ENCODE measurements around the gene DPP8.
"Not testable (repeated sequence)": the region's sequence is repeated elsewhere in the genome, so short reads cannot be mapped to it uniquely, and the experiment has no call there.

Gene DPP8

DNA sequence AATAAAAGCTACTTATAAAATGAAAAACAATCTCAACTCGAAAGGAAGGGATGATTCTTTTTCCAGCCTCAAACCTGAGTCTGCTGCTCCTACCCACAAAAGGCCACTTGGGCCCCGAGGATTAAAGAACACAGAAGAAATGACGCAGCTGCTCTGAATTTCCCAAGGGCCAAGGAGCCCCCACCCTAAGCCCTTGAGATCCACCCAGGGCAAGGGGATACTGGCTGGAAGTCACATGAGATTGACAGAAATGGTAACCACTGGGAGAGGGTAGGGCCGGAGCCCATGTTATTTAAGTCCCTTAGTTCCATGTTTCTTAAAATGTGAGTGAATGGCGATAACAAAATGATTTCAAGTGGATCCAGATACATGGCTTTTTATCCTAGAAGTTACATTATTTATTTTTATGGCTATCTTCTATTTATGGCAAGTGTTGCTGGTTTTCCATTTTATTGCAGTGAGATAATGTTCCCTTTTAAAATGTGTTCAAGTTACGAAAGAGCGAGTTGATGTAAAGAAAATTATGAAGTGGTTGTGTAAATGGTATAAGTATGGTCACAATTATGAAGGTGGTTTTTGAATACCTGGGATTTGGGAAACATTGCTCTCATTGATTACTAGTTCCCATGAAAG lies 111.6 kb downstream of the DPP8 start:
- DNase-seq (ENCODE audit: low read depth in 1 of 2, low spot score in 1 of 2), result no peak

DNA sequence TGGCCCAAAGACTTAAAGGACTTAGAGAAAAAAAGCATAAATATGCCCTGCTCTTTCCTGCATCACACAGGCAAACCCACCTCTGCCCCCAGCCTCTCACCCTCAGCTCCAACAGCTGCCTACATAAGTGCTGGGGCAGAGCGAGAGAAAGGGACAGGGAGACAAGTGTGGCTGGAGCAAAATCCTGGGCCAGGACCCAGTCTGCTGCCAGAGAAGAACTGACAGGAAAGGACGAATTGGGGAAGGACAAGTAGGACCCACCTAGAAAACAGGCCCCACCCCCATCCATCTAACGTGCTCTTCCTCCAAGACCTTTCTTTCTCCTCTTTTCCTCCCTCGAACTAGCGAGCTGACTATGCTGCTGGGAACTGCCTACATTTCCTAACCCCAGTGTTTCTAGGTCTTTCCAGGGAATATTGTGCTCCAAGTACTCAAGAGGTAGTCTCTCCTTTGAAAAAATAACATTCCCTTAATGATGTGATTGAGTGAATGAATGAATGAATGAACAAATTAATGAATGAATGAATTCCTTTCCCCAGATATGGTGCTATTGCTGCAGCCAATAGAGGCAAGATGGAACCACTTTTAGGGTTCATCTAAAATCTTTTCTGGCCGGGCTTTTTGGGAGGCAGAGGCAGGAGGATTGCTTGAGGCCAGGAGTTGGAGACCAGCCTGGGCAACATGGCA lies 113.2 kb downstream of the DPP8 start:
- no peak for DNase-seq (ENCODE audit: low read depth in 1 of 2, low spot score in 1 of 2)

DNA sequence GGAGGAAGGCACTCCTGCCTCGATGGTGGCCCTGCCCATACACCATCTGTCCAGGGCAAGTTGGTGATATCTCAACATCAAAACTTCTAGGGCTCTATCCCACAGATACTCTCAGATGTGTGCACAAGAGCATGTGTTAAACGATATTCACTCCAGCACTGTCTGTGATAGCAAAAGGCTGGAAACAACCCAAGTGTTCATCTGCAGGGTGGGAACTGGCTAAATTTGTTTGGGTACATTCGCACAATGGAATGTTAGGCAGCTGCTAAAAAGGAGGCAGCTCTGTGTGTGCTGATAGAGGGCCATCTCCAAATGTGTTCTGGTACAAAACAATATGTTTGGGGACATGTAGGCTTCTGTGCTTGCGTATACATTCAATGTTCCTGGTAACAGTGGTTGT lies 114.5 kb downstream of the DPP8 start:
- DNase-seq (ENCODE audit: low read depth in 1 of 2, low spot score in 1 of 2), result no peak

DNA sequence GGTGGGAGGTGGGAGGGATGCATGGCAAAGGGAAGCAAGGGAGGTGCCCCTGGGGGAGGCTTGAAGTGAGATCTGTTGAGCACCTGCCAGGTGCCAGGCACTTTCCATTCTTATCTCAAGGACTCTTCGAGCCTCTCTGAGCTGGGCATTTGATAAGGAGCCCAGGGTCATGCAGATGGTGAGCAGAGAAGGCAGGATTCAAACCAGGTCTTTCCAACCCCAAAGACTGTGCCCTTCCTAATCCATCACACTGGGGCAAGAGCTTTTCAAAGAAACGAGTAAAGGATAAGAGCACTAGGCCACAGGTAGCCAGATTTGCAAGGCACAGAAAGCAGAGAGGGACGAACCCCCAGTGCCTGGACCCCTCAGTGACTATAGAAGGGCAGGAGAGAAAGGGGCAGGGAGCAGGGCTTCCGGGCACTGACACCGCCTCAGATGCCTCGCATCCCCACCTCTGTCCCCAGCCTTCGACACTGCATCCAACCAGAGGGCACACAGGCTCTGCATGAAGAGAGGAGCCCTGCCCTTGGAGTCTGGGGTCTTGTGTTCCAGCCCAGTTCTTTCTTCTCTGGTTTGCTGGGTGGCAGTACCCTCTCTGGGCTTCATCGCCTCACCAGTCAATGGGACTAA lies 115.8 kb downstream of the DPP8 start:
- no peak for DNase-seq (ENCODE audit: low read depth in 1 of 2, low spot score in 1 of 2)

DNA sequence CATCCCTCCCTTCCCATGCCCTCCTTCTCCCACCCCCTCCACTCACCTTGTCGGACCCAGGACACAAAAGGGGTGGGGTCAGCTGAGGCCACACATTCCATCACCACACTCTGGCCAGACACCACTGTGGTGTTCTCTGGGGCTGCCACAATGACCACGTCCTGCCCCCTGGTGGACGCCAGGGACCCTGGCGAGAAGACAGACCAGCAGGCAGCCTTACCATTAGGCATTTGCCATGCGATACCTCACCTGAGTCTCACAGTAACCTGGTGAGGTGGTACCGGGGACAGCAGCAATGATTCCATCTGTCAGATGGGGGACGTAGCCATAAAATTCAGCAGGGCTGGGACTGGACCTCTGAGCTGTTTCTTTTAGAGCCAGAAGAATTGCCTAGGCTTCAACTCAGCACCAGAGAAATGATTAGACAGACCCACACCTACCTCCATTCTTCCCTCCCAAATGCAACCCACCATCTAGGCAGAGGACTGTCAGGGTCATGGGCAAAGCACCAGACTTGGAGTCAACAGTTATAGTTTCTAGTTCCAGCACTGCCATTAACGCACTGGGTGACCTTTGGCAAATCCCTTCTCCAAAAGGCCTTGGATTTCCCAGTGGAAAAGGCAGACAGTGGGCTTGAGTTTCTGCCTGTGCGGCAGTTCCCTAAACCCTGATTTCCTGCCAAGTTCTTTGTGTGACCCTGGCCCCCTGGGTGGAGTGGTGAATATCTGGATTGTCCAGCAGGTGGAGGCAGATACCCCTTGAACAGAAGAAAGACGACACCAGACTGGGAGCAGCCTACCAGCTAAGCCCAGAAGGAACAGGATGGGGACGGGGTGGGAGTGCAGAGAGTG lies 116.5 kb downstream of the DPP8 start:
- peak in 1 of 2 donors; percentile 28 for DNase-seq (ENCODE audit: low read depth in 1 of 2, low spot score in 1 of 2)

DNA sequence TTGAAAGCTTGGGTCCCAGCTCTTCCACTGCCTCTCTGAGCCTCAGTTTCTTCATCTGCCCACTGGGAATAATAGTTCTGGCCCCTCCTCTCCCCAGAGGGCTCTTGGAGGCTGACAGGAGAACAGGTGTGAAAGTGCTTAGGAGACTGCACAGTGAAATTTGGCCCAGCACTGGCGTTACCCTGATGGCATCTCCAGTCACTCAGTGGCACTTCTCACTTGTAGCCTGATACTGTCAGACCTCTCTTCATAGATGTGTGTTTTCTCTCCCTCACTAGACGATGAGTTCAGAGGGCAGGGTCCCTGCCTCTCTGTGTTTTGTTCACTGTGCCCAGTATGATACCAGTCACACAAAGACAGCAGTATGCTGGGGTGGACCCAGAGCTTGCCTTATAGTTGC lies 117.5 kb downstream of the DPP8 start:
- no peak for DNase-seq (ENCODE audit: low read depth in 1 of 2, low spot score in 1 of 2)

DNA sequence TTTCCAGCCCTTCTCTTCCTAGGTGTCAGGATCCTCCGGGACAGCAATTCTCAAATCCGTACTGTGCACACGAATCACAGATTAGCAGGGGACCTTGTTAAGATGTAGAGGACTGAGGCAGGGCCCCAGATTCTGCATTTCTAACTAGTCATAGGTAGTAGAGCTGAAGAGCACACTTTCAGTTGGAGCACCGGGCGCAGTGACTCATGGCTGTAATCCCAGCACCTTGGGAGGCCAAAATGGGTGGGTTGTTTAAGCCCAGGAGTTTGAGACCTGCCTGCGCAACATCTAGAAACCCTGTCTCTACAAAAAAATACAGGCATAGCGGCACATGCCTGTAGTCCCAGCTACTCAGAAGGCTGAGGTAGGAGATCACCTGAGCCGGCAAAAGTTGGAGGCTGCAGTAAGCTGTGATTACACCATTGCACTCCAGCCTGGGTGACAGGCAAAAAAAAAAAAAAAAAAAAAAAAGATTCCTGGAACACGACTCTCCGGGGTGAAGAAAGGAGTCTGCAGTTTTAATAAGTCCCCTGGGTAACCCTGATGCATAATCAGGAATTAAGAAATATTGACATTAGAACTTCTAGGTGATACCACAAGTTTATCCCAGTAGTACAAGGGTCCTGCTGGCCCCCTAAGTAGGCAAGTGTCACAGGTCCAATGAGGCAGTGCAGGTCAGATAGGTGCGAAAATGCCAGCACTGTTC lies 118.3 kb downstream of the DPP8 start:
- no peak for DNase-seq (ENCODE audit: low read depth in 1 of 2, low spot score in 1 of 2)

DNA sequence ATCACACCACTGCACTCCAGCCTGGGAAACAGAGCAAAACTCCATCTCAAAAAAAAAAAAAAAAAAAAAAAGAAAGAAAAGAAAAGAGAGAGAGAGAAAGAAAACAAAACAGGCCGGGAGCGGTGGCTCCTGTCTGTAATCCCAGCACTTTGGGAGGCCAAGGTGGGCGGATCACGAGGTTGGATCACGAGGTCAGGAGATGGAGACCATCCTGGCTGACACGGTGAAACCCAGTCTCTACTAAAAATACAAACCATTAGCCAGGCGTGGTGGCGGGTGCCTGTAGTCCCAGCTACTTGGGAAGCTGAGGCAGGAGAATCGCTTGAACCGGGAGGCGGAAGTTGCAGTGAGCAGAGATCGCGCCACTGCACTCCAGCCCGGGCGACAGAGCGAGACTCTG lies 119.0 kb downstream of the DPP8 start:
- not testable (repeated sequence) for DNase-seq (ENCODE audit: low read depth in 1 of 2, low spot score in 1 of 2)

DNA sequence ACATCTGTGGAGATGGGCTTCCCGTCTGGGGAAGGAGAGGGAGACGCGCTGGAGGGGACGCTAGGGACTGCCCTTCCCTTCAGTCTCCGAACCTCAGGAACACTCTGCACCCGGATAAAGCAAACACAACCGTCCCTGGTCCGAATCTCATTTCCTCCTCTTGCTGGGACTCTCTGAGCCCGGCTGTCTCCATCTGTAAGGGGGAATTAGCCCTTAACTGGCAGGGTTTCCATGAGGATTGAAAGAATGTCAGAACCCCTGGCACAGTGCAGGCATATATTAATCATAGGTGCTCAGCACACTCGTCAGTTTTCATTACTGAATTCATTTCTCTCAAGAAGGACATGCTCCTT lies 120.5 kb downstream of the DPP8 start:
- no peak for DNase-seq (ENCODE audit: low read depth in 1 of 2, low spot score in 1 of 2)

DNA sequence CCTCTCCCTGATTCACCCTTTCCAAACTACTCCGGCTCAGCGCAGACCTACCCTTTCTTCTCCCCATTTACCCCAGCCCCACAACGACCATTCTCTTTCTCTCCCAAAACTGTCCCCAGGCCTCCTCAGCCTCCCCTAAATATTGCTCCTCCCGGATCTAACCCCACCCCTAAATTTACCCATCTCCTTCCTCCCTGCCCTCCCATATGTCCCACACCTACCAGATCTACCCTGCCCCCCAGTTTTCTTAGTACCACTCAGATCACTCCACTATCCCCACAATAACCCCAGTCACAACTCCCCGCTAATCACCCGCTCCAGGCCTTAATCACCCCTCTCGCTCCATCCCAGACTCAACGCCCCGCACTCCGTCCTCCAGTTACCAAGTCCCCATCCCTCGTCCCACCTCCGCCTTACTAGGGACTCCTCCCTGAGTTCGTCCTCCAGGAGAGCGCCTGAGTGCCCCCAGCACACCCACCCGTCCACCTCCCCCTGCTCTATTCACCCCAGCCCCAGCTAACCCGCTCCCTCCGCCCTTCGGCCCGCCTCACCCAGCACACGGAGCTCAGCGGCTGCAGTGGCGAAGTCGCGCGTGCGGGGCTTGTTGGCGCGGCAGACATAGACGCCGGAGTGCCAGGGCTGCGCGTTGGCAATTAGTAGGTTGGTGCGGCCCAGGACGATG lies 121.1 kb downstream of the DPP8 start:
- DNase-seq (ENCODE audit: low read depth in 1 of 2, low spot score in 1 of 2), result no peak

DNA sequence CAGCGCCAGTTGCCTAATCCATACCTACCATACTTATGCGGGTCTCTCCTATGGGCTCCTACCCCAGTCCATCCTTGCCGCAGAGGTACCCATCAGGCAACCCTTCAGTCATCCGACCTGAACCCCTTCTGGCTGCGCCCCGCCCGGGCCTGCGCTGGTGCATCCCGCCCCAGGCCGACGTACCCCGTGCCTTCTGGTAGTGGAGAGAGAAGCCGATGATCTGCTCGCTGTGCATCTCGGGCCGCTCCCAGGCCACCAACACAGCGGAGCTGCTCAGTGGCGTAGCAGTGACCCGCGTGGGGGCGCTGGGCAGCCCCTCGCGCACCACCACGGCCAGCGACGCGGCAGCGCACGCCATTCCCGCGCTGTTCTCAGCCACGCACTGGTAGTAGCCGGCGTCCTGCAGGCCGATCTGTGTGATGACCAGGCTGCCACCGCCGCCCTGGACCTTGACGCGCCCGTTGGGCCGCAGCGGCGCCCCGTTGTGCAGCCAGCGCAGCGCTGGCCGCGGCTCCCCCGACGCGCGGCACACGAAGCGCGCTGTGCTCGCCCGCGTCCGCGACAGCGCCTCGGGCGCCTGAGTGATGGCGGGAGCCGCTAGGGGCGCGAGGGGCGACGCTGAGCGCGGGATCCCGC lies 121.8 kb downstream of the DPP8 start:
- no peak for DNase-seq (ENCODE audit: low read depth in 1 of 2, low spot score in 1 of 2)

DNA sequence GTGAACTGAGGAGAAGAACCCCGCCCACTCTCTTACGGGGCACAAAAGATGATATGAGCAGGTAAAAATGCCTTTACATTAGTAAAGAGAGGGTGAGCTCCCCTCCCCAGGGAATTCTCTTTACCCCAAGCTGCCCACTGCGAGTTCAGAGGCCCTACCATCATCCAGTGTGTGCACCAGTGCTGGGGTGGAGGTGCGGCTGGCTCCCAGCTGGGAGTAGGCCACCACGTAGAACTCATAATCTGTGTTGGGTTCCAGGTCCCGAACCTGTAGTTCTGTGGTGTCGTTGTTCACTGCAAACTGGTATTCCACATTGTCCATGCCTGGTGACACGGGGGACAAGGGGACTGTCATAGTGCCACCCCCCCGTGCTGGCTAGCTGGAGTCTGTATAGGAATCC lies 122.6 kb downstream of the DPP8 start:
- DNase-seq (ENCODE audit: low read depth in 1 of 2, low spot score in 1 of 2), result no peak

DNA sequence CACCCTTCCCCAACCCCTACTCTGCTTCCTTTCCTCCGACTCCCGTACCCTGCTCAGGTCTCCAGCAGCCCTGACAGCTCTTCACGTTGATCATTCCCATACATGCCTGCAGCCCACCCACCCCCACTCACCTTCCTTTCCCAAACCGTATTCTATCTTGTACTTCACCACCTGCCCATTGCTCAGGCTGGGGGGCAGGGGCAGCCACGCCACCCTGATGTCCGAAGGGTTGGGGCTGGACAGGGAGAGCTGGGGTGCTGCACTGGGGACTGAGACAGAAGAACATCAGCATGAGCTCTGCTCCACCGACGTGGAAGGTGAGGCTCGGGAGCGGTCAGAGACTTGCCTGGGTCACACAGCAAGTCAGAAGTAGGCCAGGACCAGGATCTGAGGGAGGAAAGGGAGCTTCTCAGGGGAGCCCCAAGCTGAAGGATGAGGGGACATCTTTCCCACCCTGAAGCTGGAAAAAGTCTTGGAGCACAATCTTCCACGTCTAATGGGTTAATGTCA lies 123.2 kb downstream of the DPP8 start:
- DNase-seq (ENCODE audit: low read depth in 1 of 2, low spot score in 1 of 2), result no peak

DNA sequence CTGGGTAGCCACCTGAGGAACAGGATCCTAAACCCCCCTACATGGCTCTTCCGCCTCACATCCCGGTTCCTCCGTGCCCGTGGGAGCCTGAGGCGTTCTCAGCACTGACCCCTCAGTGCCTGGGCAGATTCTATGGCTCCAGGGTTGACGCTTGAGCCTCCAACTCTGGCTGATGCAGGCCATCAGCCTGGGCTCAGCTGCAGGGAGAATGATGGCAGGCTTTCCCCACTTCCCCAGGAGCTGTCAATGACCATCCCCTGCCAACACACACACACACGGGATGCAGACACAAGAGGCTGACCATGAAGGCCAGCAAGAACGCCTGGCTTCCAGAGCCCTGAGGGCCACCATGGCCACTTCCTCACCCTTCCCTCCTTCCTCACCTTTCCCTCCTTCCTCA lies 123.9 kb downstream of the DPP8 start:
- no peak for DNase-seq (ENCODE audit: low read depth in 1 of 2, low spot score in 1 of 2)

DNA sequence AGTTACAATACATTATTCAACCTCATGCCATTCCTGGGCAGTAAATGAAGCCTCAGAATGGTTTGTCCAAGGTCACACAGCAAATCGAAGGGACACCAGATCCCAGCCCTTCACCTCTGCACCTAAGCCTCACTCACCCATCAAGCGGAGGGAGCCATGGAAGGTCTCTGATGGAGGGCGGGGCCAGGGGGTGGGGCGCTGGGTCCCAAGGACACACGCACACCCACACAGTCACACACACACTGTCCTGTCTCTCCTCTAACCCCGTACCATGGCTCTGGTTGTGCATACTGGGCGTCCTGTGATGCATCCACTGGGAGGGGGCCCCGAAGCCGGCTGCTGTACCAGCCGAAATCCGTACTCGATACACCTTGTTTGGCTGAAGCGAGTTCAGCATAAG lies 124.4 kb downstream of the DPP8 start:
- DNase-seq (ENCODE audit: low read depth in 1 of 2, low spot score in 1 of 2), result no peak
